Measurements from ENCODE around the gene KCP. TPM values are rescaled to one million over a fixed set of nuclear protein-coding genes. Genes with fewer than 3 reads are reported as not detected.
A peak's percentile ranks its signal among the peaks of the same experiment; 100 is the strongest.

KCP gene
- total RNA-seq, 1 donor from 2014 or later = 23.7 TPM

- no peak for TF ChIP-seq CTCF (IDR thresholded peaks at IDR 0.05; ENCODE audit: unreplicated experiment)
- peaks cover 56% of the 10 kb centered on the region for H3K27me3 Mint-ChIP-seq (ENCODE audit: low read depth)
- DNase-seq (ENCODE audit: low spot score in 2 of 2, unreplicated experiment in 2 of 2) = no peak
- peaks cover 8% of the 10 kb centered on the region for H3K4me1 Mint-ChIP-seq
- no peak overlapping the region for H3K4me3 Mint-ChIP-seq
- no peak overlapping the region for H3K27ac Mint-ChIP-seq
- no peaks in the 10 kb centered on the region for H3K36me3 Mint-ChIP-seq
- H3K9me3 Mint-ChIP-seq = no peaks in the 10 kb centered on the region
Measured at GRCh38 chr7:128940494-128941322, 30.2 kb upstream of the KCP start.

GRCh38 chr7:128939861-128940410, 29.4 kb upstream of the KCP start:
- Mint-ChIP-seq H3K4me1 (peaks cover 8% of the 10 kb centered on the region), H3K27me3 (ENCODE audit: low read depth) (peaks cover 64% of the 10 kb centered on the region), H3K4me3 (no peak overlapping the region), H3K9me3 (no peaks in the 10 kb centered on the region), H3K27ac (no peak overlapping the region), H3K36me3 (no peaks in the 10 kb centered on the region)
- TF ChIP-seq CTCF (IDR thresholded peaks at IDR 0.05; ENCODE audit: unreplicated experiment) = no peak
- DNase-seq (ENCODE audit: low spot score in 2 of 2, unreplicated experiment in 2 of 2) = no peak

DNA sequence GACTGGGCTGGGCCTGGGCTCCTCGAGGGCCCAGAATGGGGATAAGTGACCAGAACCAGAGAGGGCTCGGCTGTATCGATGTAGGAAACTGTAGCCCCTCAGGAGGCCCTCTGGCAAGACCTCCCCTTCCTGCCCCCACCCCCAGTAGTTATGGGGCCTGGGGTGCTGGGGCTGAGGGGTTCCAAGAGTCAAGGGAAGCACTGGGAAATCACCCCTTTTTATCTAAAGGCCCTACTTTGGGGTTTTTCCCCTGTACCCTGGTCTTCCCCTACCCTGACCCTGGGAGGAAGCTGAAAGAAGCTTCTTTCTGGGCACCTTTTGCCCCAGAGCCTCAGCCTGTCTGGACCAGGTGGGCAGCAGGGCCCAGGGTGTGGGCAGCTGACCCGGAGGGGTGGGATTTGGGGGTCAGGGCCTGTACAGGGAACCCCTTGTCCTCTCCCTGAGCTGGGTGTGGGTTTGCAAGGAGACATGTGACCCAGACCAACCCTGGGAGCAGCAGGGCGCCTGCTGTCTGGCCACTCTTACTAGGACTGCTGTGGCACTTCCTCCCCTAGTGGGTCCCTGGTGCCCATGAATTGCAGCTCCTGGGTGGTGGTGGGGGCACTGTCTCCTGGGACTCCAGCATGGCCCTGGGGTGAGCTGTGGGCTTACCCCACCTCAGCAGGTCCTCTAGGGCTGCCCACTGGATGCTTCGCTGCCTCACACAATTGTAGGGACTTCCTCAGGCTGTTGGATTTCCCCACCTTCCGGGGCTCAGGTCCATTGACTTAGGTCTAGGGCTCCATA, 28.8 kb upstream of the KCP start:
- Mint-ChIP-seq H3K4me1 (peaks cover 8% of the 10 kb centered on the region), H3K9me3 (no peaks in the 10 kb centered on the region), H3K27me3 (ENCODE audit: low read depth) (peaks cover 67% of the 10 kb centered on the region), H3K36me3 (no peaks in the 10 kb centered on the region), H3K4me3 (peak overlapping the region; percentile 20), H3K27ac (no peak overlapping the region)
- no peak for TF ChIP-seq CTCF (IDR thresholded peaks at IDR 0.05; ENCODE audit: unreplicated experiment)
- DNase-seq (ENCODE audit: low spot score in 2 of 2, unreplicated experiment in 2 of 2) = peak in 1 of 2 experiments; percentile 31

GRCh38 chr7:128938544-128939074, 28.1 kb upstream of the KCP start:
- Mint-ChIP-seq H3K4me1 (peaks cover 8% of the 10 kb centered on the region), H3K27ac (no peak overlapping the region), H3K36me3 (no peaks in the 10 kb centered on the region), H3K27me3 (ENCODE audit: low read depth) (peaks cover 71% of the 10 kb centered on the region), H3K9me3 (no peaks in the 10 kb centered on the region), H3K4me3 (peak overlapping the region; percentile 62)
- peak in 1 of 2 experiments; percentile 39 for DNase-seq (ENCODE audit: low spot score in 2 of 2, unreplicated experiment in 2 of 2)
- TF ChIP-seq CTCF (IDR thresholded peaks at IDR 0.05; ENCODE audit: unreplicated experiment) = no peak

GRCh38 chr7:128937647-128938543, 27.4 kb upstream of the KCP start, which contains the start of gene IRF5:
TSS of gene IRF5 (plus strand) at chr7:128937927. CDS start at chr7:128942082, 4,155 bp downstream.
- Mint-ChIP-seq H3K27me3 (ENCODE audit: low read depth) (peaks cover 76% of the 10 kb centered on the region), H3K36me3 (no peaks in the 10 kb centered on the region), H3K4me1 (peaks cover 11% of the 10 kb centered on the region), H3K4me3 (peak within 1 kb of the TSS; percentile 63), H3K9me3 (no peaks in the 10 kb centered on the region), H3K27ac (no peak within 1 kb of the TSS)
- no peak for TF ChIP-seq CTCF (IDR thresholded peaks at IDR 0.05; ENCODE audit: unreplicated experiment)
- peak in 1 of 2 experiments; percentile 39 for DNase-seq (ENCODE audit: low spot score in 2 of 2, unreplicated experiment in 2 of 2)

Data from mesothelial cell of epicardium (in vitro differentiated cells).